GM12878 (cell line): ENCODE measurements around the gene DNASE1L3. TPM values are rescaled to one million over a fixed set of nuclear protein-coding genes. Genes with fewer than 3 reads are reported as not detected.

Experiments
- ATAC-seq: fragments of 200-7000 bp; cut with Tn5 transposase; 3 replicates; pipeline ENCODE4 v1.9.1; 2020; ENCODE audit warnings: mild to moderate bottlenecking, moderate library complexity
- BruUV-seq: library from RNA; stranded (reverse); fragments of 400-500 nt; replicated peaks from 2 replicates; lab custom pipeline; 2021; lab: Mats Ljungman, UMichigan
- CTCF ChIA-PET: fragments of 300-600 bp; sonication (Branson Sonifier 250); formaldehyde crosslinking; extraction: SDS; loops from one replicate; lab custom pipeline; 2021; ENCODE audit warnings: inconsistent platforms; lab: Yijun Ruan, JAX
- POLR2A ChIA-PET: fragments of 350-600 bp; formaldehyde crosslinking; extraction: SDS; loops from one replicate; lab custom pipeline; 2021; ENCODE audit warnings: inconsistent platforms; lab: Charles Lee
- RAD21 ChIA-PET: fragments of 300-600 bp; sonication (Branson Sonifier 250); formaldehyde crosslinking; loops from one replicate; lab custom pipeline; 2023; ENCODE audit warnings: antibody characterized with exemption; ENCODE audit not compliant: unreplicated experiment; lab: Charles Lee
- SMC1A ChIA-PET: fragments of 300-600 bp; sonication (Branson Sonifier 250); formaldehyde crosslinking; loops from one replicate; lab custom pipeline; 2023; ENCODE audit not compliant: unreplicated experiment, uncharacterized antibody; lab: Charles Lee
- DNase-seq: peaks from one replicate; pipeline ENCODE4 v3.0.0-alpha.2; 2011; ENCODE audit warnings: low read depth, low spot score
- FAIRE-seq: peaks from 3 replicates; lab custom pipeline; 2011; peaks lifted over from hg19 to GRCh38; lab: Jason Lieb, UNC
- H2AFZ ChIP-seq: 2 replicates; pipeline ENCODE4 v1.6.0; 2011; ENCODE audit warnings: low read depth, low read length, control low read depth; ENCODE audit not compliant: control insufficient read depth
- H3K27ac ChIP-seq: 2 replicates; pipeline ENCODE4 v1.5.1; 2011; ENCODE audit warnings: control low read depth; ENCODE audit not compliant: control insufficient read depth, insufficient read depth
- H3K27me3 ChIP-seq, 2 experiments: replicated peaks in 1 of 2; 2 replicates each; pipeline versions ENCODE4 v1.6.0 to v1.6.1; 2011; ENCODE audit warnings: low read length in 1 of 2; ENCODE audit not compliant: control insufficient read depth in 2 of 2, insufficient read depth in 2 of 2
- H3K36me3 ChIP-seq, 2 experiments: 2 replicates each; pipeline ENCODE4 v1.5.1; 2011; ENCODE audit warnings: low read length in 1 of 2; ENCODE audit not compliant: control insufficient read depth in 2 of 2, insufficient read depth in 2 of 2
- H3K4me1 ChIP-seq: 2 replicates; pipeline ENCODE4 v1.6.1; 2011; ENCODE audit warnings: mild to moderate bottlenecking, low read length, moderate library complexity, mixed read lengths; ENCODE audit not compliant: control insufficient read depth, insufficient read depth
- H3K4me2 ChIP-seq: 2 replicates; pipeline ENCODE4 v1.6.0; 2011; ENCODE audit warnings: control low read depth; ENCODE audit not compliant: control insufficient read depth, insufficient read depth
- H3K4me3 ChIP-seq: fragments of 200-600 bp; sonication (generic); 2 replicates; pipeline ENCODE4 v1.5.1; 2016
- H3K79me2 ChIP-seq: 2 replicates; pipeline ENCODE4 v1.6.0; 2011; ENCODE audit warnings: low read length; ENCODE audit not compliant: control insufficient read depth, insufficient read depth
- H3K9ac ChIP-seq: 2 replicates; pipeline ENCODE4 v1.8.0; 2011; ENCODE audit warnings: low read length, control low read depth, mixed read lengths; ENCODE audit not compliant: control insufficient read depth, insufficient read depth
- H3K9me3 ChIP-seq: replicated peaks from 3 replicates; pipeline ENCODE4 v1.5.1; 2011; ENCODE audit warnings: mild to moderate bottlenecking, low read length; ENCODE audit not compliant: control insufficient read depth, insufficient read depth
- H4K20me1 ChIP-seq: 2 replicates; pipeline ENCODE4 v1.6.0; 2011; ENCODE audit not compliant: control insufficient read depth, insufficient read depth
- CBX5 ChIP-seq: sonication (generic); IDR thresholded peaks from 2 replicates; pipeline ENCODE4 v1.6.1; 2016; ENCODE audit warnings: low read depth, moderate library complexity, mild to moderate bottlenecking, inconsistent platforms
- EP300 ChIP-seq, 2 experiments: fragments of 150-350 bp in 1 of 2; IDR thresholded peaks; 2 replicates each; pipeline ENCODE4 v1.6.1; 2011 to 2012; ENCODE audit warnings: low read depth in 2 of 2, low read length in 2 of 2, borderline replicate concordance in 1 of 2, improper control_type of control experiment in 1 of 2, inconsistent platforms in 1 of 2; ENCODE audit not compliant: control insufficient read depth in 1 of 2
- NFIC ChIP-seq: IDR thresholded peaks from 2 replicates; pipeline ENCODE4 v1.6.1; 2012; ENCODE audit warnings: low read depth, mild to moderate bottlenecking, inconsistent platforms, low read length, moderate library complexity
- NR2C1 ChIP-seq: fragments of 450-650 bp; IDR thresholded peaks from 2 replicates; pipeline ENCODE4 v1.6.1; 2017; ENCODE audit warnings: antibody characterized with exemption, mild to moderate bottlenecking, moderate library complexity
- NRF1 ChIP-seq: conservative IDR thresholded peaks from 2 replicates; pipeline ENCODE4 v1.6.1; 2011; ENCODE audit warnings: mild to moderate bottlenecking, low read depth, low read length, improper control_type of control experiment
- POLR2AphosphoS2 ChIP-seq: IDR thresholded peaks from 2 replicates; pipeline ENCODE4 v1.6.1; 2011; ENCODE audit warnings: low read depth, mild to moderate bottlenecking, low read length, improper control_type of control experiment, moderate library complexity
- WGBS: methylation state at CpG from one replicate; pipeline ENCODE4 v1.1.6; 2016; ENCODE audit warnings: low lambda C conversion rate; ENCODE audit not compliant: insufficient replicate concordance, insufficient coverage; ENCODE audit errors: missing lambda C conversion rate; 5-methylcytosine and 5-hydroxymethylcytosine counted together
- in situ Hi-C: fragments of 300-500 bp; cut with MboI; formaldehyde crosslinking; loops from 9 replicates; pipeline ENCODE4 v1.14.3; 2018; ENCODE audit warnings: mixed read lengths
- intact Hi-C: fragments of 100-400 bp; cut with micrococcal nuclease; formaldehyde crosslinking; loops from one replicate; pipeline ENCODE4 v1.14.2; 2022; ENCODE audit not compliant: unreplicated experiment
- polyA plus RNA-seq, 11 experiments: library from polyadenylated mRNA; depleted of rRNA in 4 of 11; unstranded in 6 of 11; stranded (reverse) in 5 of 11; fragments of >200 nt; fragmentation: Nextera tagmentation in 4 of 11; fragmentation: Illumina TruSeq in 1 of 11; extraction: Ambion mirVana in 4 of 11; extraction: Trizol in 1 of 11; gene quantifications; 1 replicate in 1 of 11; 2 replicates in 10 of 11; pipeline versions ENCODE4 v1.2.1 to v1.2.3, GENCODE V29; 2011 to 2016; ENCODE audit warnings: inconsistent platforms in 2 of 11, missing spikeins in 2 of 11, low read depth in 1 of 11
- total RNA-seq, 4 experiments: library from RNA; depleted of rRNA in 3 of 4; stranded (reverse); fragments of >200 nt in 3 of 4; fragmentation: Illumina TruSeq in 1 of 4; extraction: Trizol in 1 of 4; gene quantifications; 2 replicates each; pipeline versions ENCODE4 v1.2.1 to v1.2.3, GENCODE V29; 2013 to 2021
- TF ChIP-seq, protein P1 (sequence below): fragments of 450-650 bp; IDR thresholded peaks from 2 replicates; pipeline ENCODE4 v1.6.1; 2016; ENCODE audit warnings: mild to moderate bottlenecking

The DNASE1L3 gene
- total and polyA plus RNA-seq, 10 of the 15 experiments (the other 5 are each of a cell fraction or from before 2014, with no cell fraction given), result 3.2 to 72.1 (median 6.3) TPM

DNA sequence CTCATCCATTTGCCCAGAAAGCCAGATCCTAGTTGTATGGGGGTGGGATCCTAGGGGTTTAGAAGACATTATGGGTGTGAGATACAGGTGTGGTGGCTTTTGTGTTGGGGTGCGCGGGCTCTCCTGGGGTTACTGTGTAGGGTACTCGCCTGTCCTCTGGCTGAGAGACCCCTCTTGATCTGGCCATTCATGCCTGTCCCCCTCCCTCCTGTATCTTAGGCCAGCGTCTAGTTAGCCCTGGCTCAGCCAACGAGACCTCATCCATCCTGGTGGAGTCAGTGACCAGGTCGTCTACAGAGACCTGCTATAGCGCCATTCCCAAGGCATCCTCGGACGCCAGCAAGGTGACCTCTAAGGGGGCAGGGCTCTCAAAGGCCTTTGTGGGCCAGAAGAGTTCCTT, 41.4 kb downstream of the DNASE1L3 start:
- POLR2A ChIA-PET, result no interaction called here
- FAIRE-seq, result no peak
- in situ Hi-C loops, result no loop called here

DNA sequence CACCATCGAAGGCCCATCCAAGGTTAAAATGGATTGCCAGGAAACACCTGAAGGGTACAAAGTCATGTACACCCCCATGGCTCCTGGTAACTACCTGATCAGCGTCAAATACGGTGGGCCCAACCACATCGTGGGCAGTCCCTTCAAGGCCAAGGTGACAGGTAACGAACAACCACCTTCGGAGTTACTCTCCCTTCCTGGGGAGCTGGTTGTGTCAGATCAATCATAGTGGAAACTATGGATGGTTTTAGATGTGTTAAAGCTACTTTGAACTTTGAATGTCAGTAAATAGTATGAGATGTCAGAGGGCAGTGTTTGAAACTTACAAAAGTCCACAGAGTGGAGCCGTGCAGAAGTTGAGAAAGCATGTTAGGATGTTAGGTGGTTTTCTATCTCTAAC, 42.3 kb downstream of the DNASE1L3 start:
- no peaks in the 10 kb centered on the region for H3K9me3 ChIP-seq
- WGBS, result 92% methylated on average over 7 of the region's 7 CpGs
- H3K4me1 ChIP-seq, result no peaks in the 10 kb centered on the region
- H3K36me3 ChIP-seq, result no peaks in the 10 kb centered on the region; a peak in 2 of 4 replicates
- CTCF ChIA-PET, result interaction anchor here (1.0 to 8.4 kb wide), 11 partner anchors 8 to 207 kb away, joined by 3 to 78 read pairs (median 8); partner anchors contain the start of gene FLNB
- no peak overlapping the region for H3K4me3 ChIP-seq
- FAIRE-seq (no peak), ATAC-seq (no peak), DNase-seq (no peak)
- H3K79me2 ChIP-seq, result no peaks in the 10 kb centered on the region
- TF ChIP-seq CBX5 (no peak), NRF1 (no peak), NFIC (no peak)
- intact Hi-C loops (no loop called here), in situ Hi-C loops (no loop called here)
- no peaks in the 10 kb centered on the region for H4K20me1 ChIP-seq
- no peak overlapping the region for H3K27ac ChIP-seq
- no peak overlapping the region for H3K9ac ChIP-seq
- RAD21 ChIA-PET, result interaction anchor here (0.9 kb wide), 1 partner anchor 205 kb away, joined by 4 read pairs; no protein-coding TSS in a partner anchor
- H3K27me3 ChIP-seq, result no peaks in the 10 kb centered on the region
- POLR2A ChIA-PET, result no interaction called here
- SMC1A ChIA-PET, result interaction anchor here (0.9 to 3.1 kb wide), 3 partner anchors 123 to 205 kb away, joined by 4 to 19 read pairs (median 8); no protein-coding TSS in a partner anchor
- no peak overlapping the region for H2AFZ ChIP-seq
- BruUV-seq, result no TSS peak
- no peak overlapping the region for H3K4me2 ChIP-seq

More for the DNA sequence above, 41.4 kb downstream of the DNASE1L3 start:
- Histone ChIP-seq H3K4me2 (no peak overlapping the region), H3K4me1 (no peaks in the 10 kb centered on the region), H3K9ac (no peak overlapping the region), H3K36me3 (no peaks in the 10 kb centered on the region; a peak in 2 of 4 replicates), H3K27ac (no peak overlapping the region)
- CTCF ChIA-PET, result no interaction called here
- SMC1A ChIA-PET, result no interaction called here
- WGBS, result 56% methylated on average over 9 of the region's 9 CpGs
- no peak for TF ChIP-seq EP300 (IDR thresholded peaks at IDR 0.05; ENCODE audit: borderline replicate concordance in 1 of 2, control insufficient read depth in 1 of 2, low read depth in 2 of 2, low read length in 2 of 2)
- TF ChIP-seq, protein P1, sequence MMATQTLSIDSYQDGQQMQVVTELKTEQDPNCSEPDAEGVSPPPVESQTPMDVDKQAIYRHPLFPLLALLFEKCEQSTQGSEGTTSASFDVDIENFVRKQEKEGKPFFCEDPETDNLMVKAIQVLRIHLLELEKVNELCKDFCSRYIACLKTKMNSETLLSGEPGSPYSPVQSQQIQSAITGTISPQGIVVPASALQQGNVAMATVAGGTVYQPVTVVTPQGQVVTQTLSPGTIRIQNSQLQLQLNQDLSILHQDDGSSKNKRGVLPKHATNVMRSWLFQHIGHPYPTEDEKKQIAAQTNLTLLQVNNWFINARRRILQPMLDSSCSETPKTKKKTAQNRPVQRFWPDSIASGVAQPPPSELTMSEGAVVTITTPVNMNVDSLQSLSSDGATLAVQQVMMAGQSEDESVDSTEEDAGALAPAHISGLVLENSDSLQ, result no peak
- TF ChIP-seq POLR2AphosphoS2, result no peak
- TF ChIP-seq NR2C1, result no peak
- TF ChIP-seq, all 136 proteins: peak for 0
- Histone ChIP-seq H3K9me3 (no peaks in the 10 kb centered on the region), H3K79me2 (no peaks in the 10 kb centered on the region), H2AFZ (no peak overlapping the region), H3K27me3 (no peaks in the 10 kb centered on the region), H3K4me3 (no peak overlapping the region), H4K20me1 (no peaks in the 10 kb centered on the region)
- intact Hi-C loops, result no loop called here
- no peak for ATAC-seq
- no peak for DNase-seq
- BruUV-seq, result no TSS peak
- RAD21 ChIA-PET, result no interaction called here
